HepG2 (cell line): ENCODE results near the gene KIAA1755. TPM values are rescaled to one million over a fixed set of nuclear protein-coding genes. Genes with fewer than 3 reads are reported as not detected.

Experiments used
- BHLHE40 ChIP-seq: IDR thresholded peaks from 2 replicates; pipeline ENCODE4 v1.6.1; 2011; ENCODE audit warnings: low read length, improper control_type of control experiment
- FOXA3 ChIP-seq: IDR thresholded peaks from 2 replicates; pipeline ENCODE4 v1.6.1; 2016; ENCODE audit warnings: missing genetic modification reagents, missing compliant biosample characterization
- HOXA7 ChIP-seq: sonication (generic); formaldehyde crosslinking; IDR thresholded peaks from 2 replicates; pipeline ENCODE4 v1.8.1; 2022; ENCODE audit warnings: mild to moderate bottlenecking, missing genetic modification reagents, moderate library complexity
- KAT2B ChIP-seq: fragments of 150-350 bp; IDR thresholded peaks from 2 replicates; pipeline ENCODE4 v1.6.1; 2014; ENCODE audit warnings: low read depth, low read length, borderline replicate concordance
- MBNL3 ChIP-seq: fragments of 250-450 bp; sonication (Bioruptor Pico); conservative IDR thresholded peaks from 2 replicates; pipeline ENCODE4 v1.8.0; 2022; ENCODE audit warnings: mild to moderate bottlenecking, inconsistent platforms
- NFE2L1 ChIP-seq: sonication (generic); formaldehyde crosslinking; IDR thresholded peaks from 2 replicates; pipeline ENCODE4 v1.4.0; 2020; ENCODE audit warnings: missing genetic modification reagents, mild to moderate bottlenecking, borderline replicate concordance
- SP2 ChIP-seq: sonication (generic); formaldehyde crosslinking; IDR thresholded peaks from 2 replicates; pipeline ENCODE4 v1.5.1; 2020; ENCODE audit warnings: mild to moderate bottlenecking, missing genetic modification reagents
- TEAD3 ChIP-seq: optimal IDR thresholded peaks from 2 replicates; pipeline ENCODE3; 2016; ENCODE audit warnings: borderline replicate concordance
- ZNF263 ChIP-seq: sonication (generic); formaldehyde crosslinking; IDR thresholded peaks from 2 replicates; pipeline ENCODE4 v1.4.0; 2020; ENCODE audit warnings: missing genetic modification reagents
- ZNF451 ChIP-seq: sonication (generic); formaldehyde crosslinking; IDR thresholded peaks from 2 replicates; pipeline ENCODE4 v1.5.0; 2020; ENCODE audit warnings: mild to moderate bottlenecking, missing genetic modification reagents
- ZNF598 ChIP-seq: sonication (generic); formaldehyde crosslinking; IDR thresholded peaks from 2 replicates; pipeline ENCODE4 v1.5.1; 2020; ENCODE audit warnings: mild to moderate bottlenecking, missing genetic modification reagents, borderline replicate concordance
- polyA plus RNA-seq, 8 experiments: library from polyadenylated mRNA; depleted of rRNA in 3 of 8; stranded (reverse) in 7 of 8; unstranded in 1 of 8; fragments of >200 nt; fragmentation: Illumina TruSeq in 4 of 8; extraction: Trizol in 4 of 8; gene quantifications; 2 replicates each; pipeline versions ENCODE4 v1.2.1 to v1.2.3, GENCODE V29; 2011 to 2016; ENCODE audit warnings: low read depth in 4 of 8, missing spikeins in 1 of 8, mixed read lengths in 1 of 8; ENCODE audit not compliant: insufficient read depth in 1 of 8
- total RNA-seq, 5 experiments: library from RNA; depleted of rRNA; stranded (reverse); fragments of >200 nt; fragmentation: Illumina TruSeq; extraction: Trizol; gene quantifications; 2 replicates each; pipeline ENCODE4 v1.2.3, GENCODE V29; 2016; ENCODE audit warnings: low read depth in 1 of 5
- TF ChIP-seq, protein P1 (sequence below): sonication (generic); formaldehyde crosslinking; IDR thresholded peaks from 2 replicates; pipeline ENCODE4 v1.5.1; 2020; ENCODE audit warnings: mild to moderate bottlenecking, missing genetic modification reagents, moderate library complexity
- TF ChIP-seq, protein P2 (sequence below): sonication (generic); formaldehyde crosslinking; IDR thresholded peaks from 2 replicates; pipeline ENCODE4 v1.4.0; 2020; ENCODE audit warnings: mild to moderate bottlenecking, missing genetic modification reagents
- TF ChIP-seq, protein P3 (sequence below): sonication (generic); formaldehyde crosslinking; IDR thresholded peaks from 2 replicates; pipeline ENCODE4 v1.4.0; 2020; ENCODE audit warnings: missing genetic modification reagents
- TF ChIP-seq, protein P4 (sequence below): sonication (generic); formaldehyde crosslinking; IDR thresholded peaks from 2 replicates; pipeline ENCODE4 v1.5.0; 2020; ENCODE audit warnings: mild to moderate bottlenecking, missing genetic modification reagents, borderline replicate concordance
- TF ChIP-seq, protein P5 (sequence below): sonication (generic); formaldehyde crosslinking; IDR thresholded peaks from 2 replicates; pipeline ENCODE4 v1.8.0; 2022; ENCODE audit warnings: missing genetic modification reagents, mild to moderate bottlenecking, inconsistent platforms, borderline replicate concordance

Gene KIAA1755
- total and polyA plus RNA-seq, 2 of the 13 experiments (the other 11 are each of a cell fraction or from before 2014, with no cell fraction given), result 0.04 TPM; not detected in 1

DNA sequence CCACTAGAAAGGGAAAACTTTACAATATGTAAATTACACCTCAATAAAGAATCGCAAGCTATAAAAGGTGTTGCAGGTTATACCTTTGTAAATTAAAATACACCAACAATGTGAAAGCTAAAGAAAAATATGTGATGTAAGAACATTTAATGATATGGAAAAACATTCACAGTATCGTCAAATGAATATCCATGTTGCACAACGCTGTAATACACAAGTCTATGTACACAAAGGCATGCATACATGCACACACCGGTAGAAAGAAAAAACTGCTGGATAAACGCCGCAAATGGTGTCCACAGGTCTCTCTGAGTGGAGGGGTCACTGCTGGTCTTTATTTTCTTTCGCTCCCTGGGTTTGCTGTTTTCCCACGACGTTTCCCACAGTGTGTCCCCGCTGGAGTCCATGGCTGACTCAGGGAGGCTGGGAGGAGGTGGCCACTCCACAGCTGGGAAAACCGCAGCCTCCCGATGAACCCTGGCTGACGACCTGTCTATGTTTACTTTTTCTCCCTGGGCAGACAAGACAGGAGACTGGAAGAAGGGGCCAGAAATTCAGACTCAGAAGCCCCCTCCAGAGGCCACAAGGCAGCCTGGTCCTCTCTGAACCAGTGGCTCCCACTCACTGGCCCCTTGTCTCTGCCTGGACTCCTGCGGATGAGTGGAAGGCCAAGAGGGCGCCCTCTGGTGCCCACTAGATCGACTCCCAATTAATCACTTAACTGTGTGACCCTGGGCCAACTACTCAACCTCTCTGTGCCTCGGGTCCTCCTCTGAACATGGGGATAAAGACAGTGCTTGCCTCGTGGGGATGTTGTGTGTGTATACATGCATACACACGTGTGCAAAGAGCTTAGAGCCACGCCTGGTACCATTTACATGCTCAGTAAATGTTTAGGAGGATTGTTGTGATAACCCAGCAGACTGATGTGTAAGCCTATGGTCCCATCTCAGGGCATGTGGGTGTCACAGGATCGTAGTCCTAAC lies 30.6 kb upstream of the KIAA1755 start (continued):
- TF ChIP-seq, protein P1, sequence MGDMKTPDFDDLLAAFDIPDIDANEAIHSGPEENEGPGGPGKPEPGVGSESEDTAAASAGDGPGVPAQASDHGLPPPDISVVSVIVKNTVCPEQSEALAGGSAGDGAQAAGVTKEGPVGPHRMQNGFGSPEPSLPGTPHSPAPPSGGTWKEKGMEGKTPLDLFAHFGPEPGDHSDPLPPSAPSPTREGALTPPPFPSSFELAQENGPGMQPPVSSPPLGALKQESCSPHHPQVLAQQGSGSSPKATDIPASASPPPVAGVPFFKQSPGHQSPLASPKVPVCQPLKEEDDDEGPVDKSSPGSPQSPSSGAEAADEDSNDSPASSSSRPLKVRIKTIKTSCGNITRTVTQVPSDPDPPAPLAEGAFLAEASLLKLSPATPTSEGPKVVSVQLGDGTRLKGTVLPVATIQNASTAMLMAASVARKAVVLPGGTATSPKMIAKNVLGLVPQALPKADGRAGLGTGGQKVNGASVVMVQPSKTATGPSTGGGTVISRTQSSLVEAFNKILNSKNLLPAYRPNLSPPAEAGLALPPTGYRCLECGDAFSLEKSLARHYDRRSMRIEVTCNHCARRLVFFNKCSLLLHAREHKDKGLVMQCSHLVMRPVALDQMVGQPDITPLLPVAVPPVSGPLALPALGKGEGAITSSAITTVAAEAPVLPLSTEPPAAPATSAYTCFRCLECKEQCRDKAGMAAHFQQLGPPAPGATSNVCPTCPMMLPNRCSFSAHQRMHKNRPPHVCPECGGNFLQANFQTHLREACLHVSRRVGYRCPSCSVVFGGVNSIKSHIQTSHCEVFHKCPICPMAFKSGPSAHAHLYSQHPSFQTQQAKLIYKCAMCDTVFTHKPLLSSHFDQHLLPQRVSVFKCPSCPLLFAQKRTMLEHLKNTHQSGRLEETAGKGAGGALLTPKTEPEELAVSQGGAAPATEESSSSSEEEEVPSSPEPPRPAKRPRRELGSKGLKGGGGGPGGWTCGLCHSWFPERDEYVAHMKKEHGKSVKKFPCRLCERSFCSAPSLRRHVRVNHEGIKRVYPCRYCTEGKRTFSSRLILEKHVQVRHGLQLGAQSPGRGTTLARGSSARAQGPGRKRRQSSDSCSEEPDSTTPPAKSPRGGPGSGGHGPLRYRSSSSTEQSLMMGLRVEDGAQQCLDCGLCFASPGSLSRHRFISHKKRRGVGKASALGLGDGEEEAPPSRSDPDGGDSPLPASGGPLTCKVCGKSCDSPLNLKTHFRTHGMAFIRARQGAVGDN (CRISPR knock-in tag), result peak; percentile 44
- TF ChIP-seq MBNL3 (CRISPR knock-in tag) (no peak), NFE2L1 (CRISPR knock-in tag) (no peak), HOXA7 (no peak), KAT2B (no peak), FOXA3 (CRISPR knock-in tag) (peak; percentile 68; the same call in 1 of the 2 replicates), ZNF451 (no peak), ZNF263 (CRISPR knock-in tag) (0 out of 2 replicates have a peak, but pooled peaks have one; percentile 30), ZNF598 (no peak; the same call in 1 of the 2 replicates), TEAD3 (CRISPR knock-in tag) (no peak), SP2 (CRISPR knock-in tag) (no peak), BHLHE40 (no peak)
- TF ChIP-seq, protein P2, sequence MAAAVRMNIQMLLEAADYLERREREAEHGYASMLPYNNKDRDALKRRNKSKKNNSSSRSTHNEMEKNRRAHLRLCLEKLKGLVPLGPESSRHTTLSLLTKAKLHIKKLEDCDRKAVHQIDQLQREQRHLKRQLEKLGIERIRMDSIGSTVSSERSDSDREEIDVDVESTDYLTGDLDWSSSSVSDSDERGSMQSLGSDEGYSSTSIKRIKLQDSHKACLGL (CRISPR knock-in tag), result no peak
- TF ChIP-seq, protein P3, sequence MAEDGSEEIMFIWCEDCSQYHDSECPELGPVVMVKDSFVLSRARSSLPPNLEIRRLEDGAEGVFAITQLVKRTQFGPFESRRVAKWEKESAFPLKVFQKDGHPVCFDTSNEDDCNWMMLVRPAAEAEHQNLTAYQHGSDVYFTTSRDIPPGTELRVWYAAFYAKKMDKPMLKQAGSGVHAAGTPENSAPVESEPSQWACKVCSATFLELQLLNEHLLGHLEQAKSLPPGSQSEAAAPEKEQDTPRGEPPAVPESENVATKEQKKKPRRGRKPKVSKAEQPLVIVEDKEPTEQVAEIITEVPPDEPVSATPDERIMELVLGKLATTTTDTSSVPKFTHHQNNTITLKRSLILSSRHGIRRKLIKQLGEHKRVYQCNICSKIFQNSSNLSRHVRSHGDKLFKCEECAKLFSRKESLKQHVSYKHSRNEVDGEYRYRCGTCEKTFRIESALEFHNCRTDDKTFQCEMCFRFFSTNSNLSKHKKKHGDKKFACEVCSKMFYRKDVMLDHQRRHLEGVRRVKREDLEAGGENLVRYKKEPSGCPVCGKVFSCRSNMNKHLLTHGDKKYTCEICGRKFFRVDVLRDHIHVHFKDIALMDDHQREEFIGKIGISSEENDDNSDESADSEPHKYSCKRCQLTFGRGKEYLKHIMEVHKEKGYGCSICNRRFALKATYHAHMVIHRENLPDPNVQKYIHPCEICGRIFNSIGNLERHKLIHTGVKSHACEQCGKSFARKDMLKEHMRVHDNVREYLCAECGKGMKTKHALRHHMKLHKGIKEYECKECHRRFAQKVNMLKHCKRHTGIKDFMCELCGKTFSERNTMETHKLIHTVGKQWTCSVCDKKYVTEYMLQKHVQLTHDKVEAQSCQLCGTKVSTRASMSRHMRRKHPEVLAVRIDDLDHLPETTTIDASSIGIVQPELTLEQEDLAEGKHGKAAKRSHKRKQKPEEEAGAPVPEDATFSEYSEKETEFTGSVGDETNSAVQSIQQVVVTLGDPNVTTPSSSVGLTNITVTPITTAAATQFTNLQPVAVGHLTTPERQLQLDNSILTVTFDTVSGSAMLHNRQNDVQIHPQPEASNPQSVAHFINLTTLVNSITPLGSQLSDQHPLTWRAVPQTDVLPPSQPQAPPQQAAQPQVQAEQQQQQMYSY (CRISPR knock-in tag), result no peak
- TF ChIP-seq, protein P4, sequence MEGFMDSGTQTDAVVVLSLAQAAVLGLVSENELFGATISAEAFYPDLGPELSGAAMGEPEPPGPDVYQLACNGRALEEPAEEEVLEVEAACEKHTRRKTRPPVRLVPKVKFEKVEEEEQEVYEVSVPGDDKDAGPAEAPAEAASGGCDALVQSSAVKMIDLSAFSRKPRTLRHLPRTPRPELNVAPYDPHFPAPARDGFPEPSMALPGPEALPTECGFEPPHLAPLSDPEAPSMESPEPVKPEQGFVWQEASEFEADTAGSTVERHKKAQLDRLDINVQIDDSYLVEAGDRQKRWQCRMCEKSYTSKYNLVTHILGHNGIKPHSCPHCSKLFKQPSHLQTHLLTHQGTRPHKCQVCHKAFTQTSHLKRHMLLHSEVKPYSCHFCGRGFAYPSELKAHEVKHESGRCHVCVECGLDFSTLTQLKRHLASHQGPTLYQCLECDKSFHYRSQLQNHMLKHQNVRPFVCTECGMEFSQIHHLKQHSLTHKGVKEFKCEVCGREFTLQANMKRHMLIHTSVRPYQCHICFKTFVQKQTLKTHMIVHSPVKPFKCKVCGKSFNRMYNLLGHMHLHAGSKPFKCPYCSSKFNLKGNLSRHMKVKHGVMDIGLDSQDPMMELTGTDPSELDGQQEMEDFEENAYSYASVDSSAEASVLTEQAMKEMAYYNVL (CRISPR knock-in tag), result no peak
- TF ChIP-seq, protein P5, sequence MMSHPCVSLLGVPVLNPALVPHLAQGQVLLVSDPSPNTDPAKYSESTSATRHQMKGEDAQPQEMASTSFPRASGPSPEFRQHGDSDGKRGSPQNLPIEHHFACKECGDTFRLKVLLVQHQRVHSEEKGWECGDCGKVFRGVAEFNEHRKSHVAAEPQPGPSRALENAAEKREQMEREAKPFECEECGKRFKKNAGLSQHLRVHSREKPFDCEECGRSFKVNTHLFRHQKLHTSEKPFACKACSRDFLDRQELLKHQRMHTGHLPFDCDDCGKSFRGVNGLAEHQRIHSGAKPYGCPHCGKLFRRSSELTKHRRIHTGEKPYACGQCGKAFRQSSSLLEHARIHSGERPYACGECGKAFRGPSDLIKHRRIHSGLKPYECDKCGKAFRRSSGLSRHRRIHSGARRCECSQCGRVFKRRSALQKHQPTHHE (CRISPR knock-in tag), result no peak
